Measurements from ENCODE around the gene PRAMEF14.
"Not testable (repeated sequence)": the region's sequence is repeated elsewhere in the genome, so short reads cannot be mapped to it uniquely, and the experiment has no call there.

GRCh38 chr1:13302197-13302596 lies 44.7 kb downstream of the PRAMEF14 start:
- TF ChIP-seq POLR2A (IDR thresholded peaks at IDR 0.05; ENCODE audit: low read length); GATA1 (IDR thresholded peaks at IDR 0.05; ENCODE audit: low read depth, low read length): not testable (repeated sequence)
